Tibial artery (tissue), 4 donors: ENCODE measurements around the gene SMIM27.
"Not testable (repeated sequence)": the region's sequence is repeated elsewhere in the genome, so short reads cannot be mapped to it uniquely, and the experiment has no call there.

Experiments
- DNase-seq, 2 donors: peaks; one replicate each; pipeline ENCODE4 v3.0.0-alpha.2; 2019
- H3K27ac ChIP-seq, 2 donors: fragments of 200-600 bp; sonication (generic) in 1 of 2; 1 replicate in 1 of 2; 2 replicates in 1 of 2; pipeline ENCODE4 v1.5.1; 2018 to 2019; ENCODE audit warnings: mild to moderate bottlenecking in 1 of 2
- H3K27me3 ChIP-seq, 2 donors: fragments of 200-600 bp; sonication (generic) in 1 of 2; one replicate each; pipeline versions ENCODE4 v1.5.1 to v1.6.0; 2016 to 2019
- H3K36me3 ChIP-seq, 3 donors: fragments of 200-600 bp; sonication (generic) in 2 of 3; one replicate each; pipeline ENCODE4 v1.5.1; 2016 to 2019; ENCODE audit warnings: mild to moderate bottlenecking in 2 of 3
- H3K4me1 ChIP-seq, 4 donors: fragments of 200-600 bp; sonication (generic) in 2 of 4; 1 replicate in 3 of 4; 2 replicates in 1 of 4; pipeline ENCODE4 v1.5.1; 2016 to 2019
- H3K4me3 ChIP-seq, 2 donors: fragments of 200-600 bp; sonication (generic) in 1 of 2; 1 replicate in 1 of 2; 2 replicates in 1 of 2; pipeline ENCODE4 v1.5.1; 2018 to 2019; ENCODE audit warnings: mild to moderate bottlenecking in 2 of 2
- H3K9me3 ChIP-seq, 3 donors: fragments of 200-600 bp; sonication (generic) in 1 of 3; one replicate each; pipeline ENCODE4 v1.5.1; 2016 to 2019
- CTCF ChIP-seq, 2 experiments: fragments of 200-600 bp in 1 of 2; fragments of 450-650 bp in 1 of 2; IDR thresholded peaks; one replicate each; pipeline ENCODE4 v1.5.1; 2017 to 2019; ENCODE audit warnings: antibody characterized with exemption in 2 of 2, mild to moderate bottlenecking in 1 of 2, moderate library complexity in 1 of 2
- intact Hi-C: fragments of 100-400 bp; cut with DNase I; formaldehyde crosslinking; loops from one replicate; pipeline ENCODE4 v1.15.0; 2023; ENCODE audit warnings: low total_unique reads

SMIM27 gene

GRCh38 chr9:32589083-32589723 is 37.1 kb downstream of the SMIM27 start:
- no peak for TF ChIP-seq CTCF (IDR thresholded peaks at IDR 0.05)
- no peak for DNase-seq
- Histone ChIP-seq H3K36me3 (no peaks in the 10 kb centered on the region), H3K4me3 (no peak overlapping the region), H3K9me3 (no peaks in the 10 kb centered on the region), H3K27ac (no peak overlapping the region), H3K27me3 (peaks cover 0 to 8% of the 10 kb centered on the region in 2 donors), H3K4me1 (no peaks in the 10 kb centered on the region)
- intact Hi-C loops: loop anchor here (10.0 kb wide), 1 partner anchor 376 kb away; no protein-coding TSS in a partner anchor

- H3K4me1 ChIP-seq: no peaks in the 10 kb centered on the region
- TF ChIP-seq CTCF (IDR thresholded peaks at IDR 0.05): no peak
- intact Hi-C loops: no loop called here
Measured at GRCh38 chr9:32590476-32590875, 38.3 kb downstream of the SMIM27 start.

DNA sequence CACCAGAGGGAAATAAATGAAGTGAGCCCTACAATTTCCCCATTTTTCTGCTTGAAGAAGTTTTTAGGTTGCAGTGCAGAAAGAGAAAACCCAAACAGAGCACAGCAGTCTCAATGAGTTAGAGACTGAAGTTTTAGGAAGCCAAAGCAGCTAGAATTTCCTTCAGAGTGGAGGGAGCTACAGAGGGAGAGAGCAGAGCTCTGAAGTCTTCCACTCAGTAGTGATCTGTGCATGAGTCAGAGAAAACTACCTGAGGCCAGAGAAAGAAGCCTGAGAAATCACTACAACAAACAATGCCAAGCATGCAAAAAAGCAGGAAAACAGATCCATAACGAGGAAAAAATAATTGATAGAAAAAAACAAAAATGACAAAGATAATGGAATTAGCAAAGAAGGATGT is 38.8 kb downstream of the SMIM27 start:
- Histone ChIP-seq H3K4me3 (no peak overlapping the region), H3K36me3 (no peaks in the 10 kb centered on the region), H3K27me3 (peaks cover 0 to 8% of the 10 kb centered on the region in 2 donors), H3K27ac (no peak overlapping the region), H3K9me3 (no peaks in the 10 kb centered on the region), H3K4me1 (no peaks in the 10 kb centered on the region)
- intact Hi-C loops: no loop called here
- no peak for TF ChIP-seq CTCF (IDR thresholded peaks at IDR 0.05)
- DNase-seq: no peak

More at GRCh38 chr9:32590476-32590875, 38.3 kb downstream of the SMIM27 start:
- Histone ChIP-seq H3K27ac (no peak overlapping the region), H3K36me3 (no peaks in the 10 kb centered on the region), H3K4me3 (no peak overlapping the region), H3K27me3 (peaks cover 0 to 8% of the 10 kb centered on the region in 2 donors), H3K9me3 (no peaks in the 10 kb centered on the region)
- DNase-seq: no peak

GRCh38 chr9:32596096-32596865 is 44.2 kb downstream of the SMIM27 start:
- Histone ChIP-seq H3K27ac (no peak overlapping the region), H3K9me3 (no peaks in the 10 kb centered on the region), H3K4me3 (no peak overlapping the region), H3K36me3 (no peaks in the 10 kb centered on the region), H3K4me1 (no peaks in the 10 kb centered on the region), H3K27me3 (no peaks in the 10 kb centered on the region)
- intact Hi-C loops: no loop called here
- DNase-seq: no peak
- TF ChIP-seq CTCF (IDR thresholded peaks at IDR 0.05): no peak

DNA sequence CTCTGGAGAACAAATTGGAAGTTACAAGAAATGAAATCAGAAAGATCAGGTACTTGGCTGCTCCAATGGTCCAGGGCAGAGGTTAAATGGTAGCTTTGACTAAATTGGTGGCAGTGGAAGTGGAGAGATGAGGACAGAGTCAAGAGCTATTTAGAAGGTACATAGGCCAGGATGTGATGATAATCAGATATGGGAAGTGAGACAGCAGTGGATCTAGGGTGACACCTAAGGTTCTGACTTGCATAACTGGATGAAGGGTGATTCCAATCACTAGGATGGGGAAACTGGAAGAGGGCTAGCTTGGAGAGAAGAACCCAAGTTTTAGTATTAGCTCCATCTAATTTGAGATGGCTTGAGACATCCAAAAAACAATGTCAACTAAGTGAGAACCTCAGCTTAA is 44.8 kb downstream of the SMIM27 start:
- TF ChIP-seq CTCF (IDR thresholded peaks at IDR 0.05): no peak
- Histone ChIP-seq H3K27me3 (no peaks in the 10 kb centered on the region), H3K9me3 (no peaks in the 10 kb centered on the region), H3K4me3 (no peak overlapping the region), H3K27ac (no peak overlapping the region), H3K4me1 (no peaks in the 10 kb centered on the region), H3K36me3 (no peaks in the 10 kb centered on the region)
- intact Hi-C loops: no loop called here
- DNase-seq: no peak

- H3K27ac ChIP-seq, H3K36me3 ChIP-seq, H3K27me3 ChIP-seq, H3K9me3 ChIP-seq, DNase-seq, intact Hi-C loops, H3K4me1 ChIP-seq, H3K4me3 ChIP-seq: not testable (repeated sequence)
Measured at GRCh38 chr9:32599021-32599420, 46.9 kb downstream of the SMIM27 start.
